HCT116 (cell line): Measurements from ENCODE around the gene CACNA2D3. TPM values are rescaled to one million over a fixed set of nuclear protein-coding genes. Genes with fewer than 3 reads are reported as not detected.

Source experiments
- ATAC-seq: fragments of 200-7000 bp; cut with Tn5 transposase; 2 replicates; pipeline ENCODE4 v1.9.1; 2020; ENCODE audit warnings: mild to moderate bottlenecking, moderate library complexity
- BruUV-seq: library from RNA; stranded (reverse); fragments of 400-500 nt; replicated peaks from 2 replicates; lab custom pipeline; 2021; lab: Mats Ljungman, UMichigan
- CTCF ChIA-PET: fragments of 300-600 bp; sonication (Branson Sonifier 250); formaldehyde crosslinking; loops from one replicate; lab custom pipeline; 2021; ENCODE audit warnings: antibody characterized with exemption; lab: Charles Lee
- POLR2A ChIA-PET: fragments of 300-600, 350-600 bp; sonication (Branson Sonifier 250); formaldehyde crosslinking; loops from one replicate; lab custom pipeline; 2021; ENCODE audit warnings: antibody characterized with exemption; lab: Charles Lee
- RAD21 ChIA-PET, 2 experiments: fragments of 300-600 bp; sonication (Branson Sonifier 250); formaldehyde crosslinking; loops; one replicate each; lab custom pipeline; 2023; ENCODE audit warnings: low total read pairs in 2 of 2; ENCODE audit not compliant: uncharacterized antibody in 2 of 2, unreplicated experiment in 2 of 2, low non-redundant PET in 1 of 2; lab: Charles Lee
- DNase-seq: peaks from one replicate; pipeline ENCODE4 v3.0.0-alpha.2; 2010; ENCODE audit warnings: low read depth, low spot score
- H2AFZ ChIP-seq: fragments of 200-600 bp; shearing (Covaris generic), sonication (generic); 2 replicates; pipeline ENCODE4 v1.6.1; 2017; ENCODE audit warnings: low read depth, mixed run types, mixed read lengths, antibody characterized with exemption, low read length; ENCODE audit not compliant: poor library complexity, severe bottlenecking
- H3K27ac ChIP-seq: 2 replicates; pipeline ENCODE4 v1.5.1; 2012; ENCODE audit warnings: low read depth, low read length
- H3K27me3 ChIP-seq: fragments of 200-600 bp; sonication (generic); 2 replicates; pipeline ENCODE4 v1.6.1; 2016; ENCODE audit warnings: mixed run types, low read length, mixed read lengths; ENCODE audit not compliant: insufficient read depth
- H3K36me3 ChIP-seq, 2 experiments: fragments of 200-500 bp in 1 of 2; fragments of 200-600 bp in 1 of 2; sonication (Bioruptor generic) in 1 of 2; sonication (generic) in 1 of 2; 2 replicates each; pipeline versions ENCODE4 v1.5.1 to v1.6.1; 2014 to 2016; ENCODE audit warnings: low read length in 2 of 2, inconsistent platforms in 1 of 2, mixed read lengths in 1 of 2, mixed run types in 1 of 2; ENCODE audit not compliant: insufficient read depth in 2 of 2, control insufficient read depth in 1 of 2
- H3K4me1 ChIP-seq, 2 experiments: fragments of 200-600 bp in 1 of 2; sonication (generic) in 1 of 2; 2 replicates each; pipeline versions ENCODE4 v1.5.1 to v1.6.1; 2012 to 2017; ENCODE audit warnings: low read length in 2 of 2, inconsistent platforms in 1 of 2, mild to moderate bottlenecking in 1 of 2, mixed read lengths in 1 of 2, mixed run types in 1 of 2, moderate library complexity in 1 of 2; ENCODE audit not compliant: insufficient read depth in 2 of 2, control insufficient read depth in 1 of 2
- H3K4me2 ChIP-seq: fragments of 200-600 bp; sonication (generic); 2 replicates; pipeline ENCODE4 v1.6.1; 2017; ENCODE audit warnings: mixed run types, low read length, mixed read lengths
- H3K4me3 ChIP-seq, 2 experiments: fragments of 200-600 bp in 1 of 2; sonication (generic) in 1 of 2; replicated peaks in 1 of 2; 2 replicates each; pipeline ENCODE4 v1.5.1; 2011 to 2016; ENCODE audit warnings: low read length in 2 of 2, control low read depth in 1 of 2, low read depth in 1 of 2, mild to moderate bottlenecking in 1 of 2, mixed read lengths in 1 of 2, mixed run types in 1 of 2
- H3K79me2 ChIP-seq: fragments of 200-600 bp; sonication (generic); 2 replicates; pipeline ENCODE4 v1.6.1; 2017; ENCODE audit warnings: mild to moderate bottlenecking, mixed run types, low read length, moderate library complexity, mixed read lengths; ENCODE audit not compliant: insufficient read depth
- H3K9ac ChIP-seq: fragments of 200-600 bp; sonication (generic); 2 replicates; pipeline ENCODE4 v1.6.1; 2016; ENCODE audit warnings: low read length, mixed read lengths
- H3K9me2 ChIP-seq: fragments of 200-600 bp; sonication (generic), shearing (Covaris generic); 2 replicates; pipeline ENCODE4 v1.6.1; 2017; ENCODE audit warnings: mixed run types, mild to moderate bottlenecking, moderate library complexity; ENCODE audit not compliant: insufficient read depth
- H3K9me3 ChIP-seq, 2 experiments: fragments of 200-500 bp in 1 of 2; fragments of 200-600 bp in 1 of 2; sonication (Bioruptor generic) in 1 of 2; sonication (generic) in 1 of 2; 2 replicates each; pipeline ENCODE4 v1.6.1; 2014 to 2017; ENCODE audit warnings: low read length in 2 of 2, mixed read lengths in 2 of 2, inconsistent platforms in 1 of 2, low read depth in 1 of 2, mild to moderate bottlenecking in 1 of 2, mixed run types in 1 of 2, moderate library complexity in 1 of 2; ENCODE audit not compliant: control insufficient read depth in 1 of 2, insufficient read depth in 1 of 2
- H4K20me1 ChIP-seq: fragments of 200-600 bp; sonication (generic), shearing (Covaris generic); 2 replicates; pipeline ENCODE4 v1.6.1; 2017; ENCODE audit warnings: mixed run types, mild to moderate bottlenecking, moderate library complexity; ENCODE audit not compliant: insufficient read depth
- CBX3 ChIP-seq: IDR thresholded peaks from 2 replicates; pipeline ENCODE4 v1.6.1; 2012; ENCODE audit warnings: low read depth
- EGR1 ChIP-seq: IDR thresholded peaks from 2 replicates; pipeline ENCODE4 v1.6.1; 2012; ENCODE audit warnings: low read depth
- ELF1 ChIP-seq: IDR thresholded peaks from 2 replicates; pipeline ENCODE4 v1.6.1; 2012; ENCODE audit warnings: low read depth, borderline replicate concordance
- FOSL1 ChIP-seq: IDR thresholded peaks from 2 replicates; pipeline ENCODE4 v1.6.1; 2012; ENCODE audit warnings: low read depth
- JUND ChIP-seq: IDR thresholded peaks from 2 replicates; pipeline ENCODE4 v1.6.1; 2012
- POLR2A ChIP-seq: IDR thresholded peaks from 2 replicates; pipeline ENCODE4 v1.7.0; 2011; ENCODE audit warnings: borderline replicate concordance; ENCODE audit not compliant: insufficient read depth, insufficient read length; ENCODE audit errors: extremely low read depth
- RAD21 ChIP-seq: IDR thresholded peaks from 2 replicates; pipeline ENCODE4 v1.6.1; 2012; ENCODE audit warnings: low read depth, mild to moderate bottlenecking
- SRF ChIP-seq: IDR thresholded peaks from 2 replicates; pipeline ENCODE4 v1.6.1; 2012; ENCODE audit warnings: low read depth
- TCF7L2 ChIP-seq: IDR thresholded peaks from 2 replicates; pipeline ENCODE4 v1.7.0; 2011; ENCODE audit warnings: borderline replicate concordance, inconsistent platforms; ENCODE audit not compliant: insufficient read depth, insufficient read length; ENCODE audit errors: extremely low read depth
- YY1 ChIP-seq: IDR thresholded peaks from 2 replicates; pipeline ENCODE4 v1.6.1; 2011; ENCODE audit warnings: low read length, low read depth, moderate library complexity, mild to moderate bottlenecking; ENCODE audit not compliant: insufficient replicate concordance; ENCODE audit errors: extremely low read depth
- ZNF274 ChIP-seq: fragments of 200-500 bp; sonication (Bioruptor generic); IDR thresholded peaks from 2 replicates; pipeline ENCODE4 v1.6.1; 2014; ENCODE audit warnings: mild to moderate bottlenecking, low read depth, low read length, inconsistent platforms
- intact Hi-C: fragments of 100-400 bp; cut with micrococcal nuclease; formaldehyde crosslinking; loops from 2 replicates; pipeline ENCODE4 v1.10.0; 2022
- total RNA-seq: library from RNA; stranded (reverse); gene quantifications from one replicate; pipeline ENCODE4 v1.2.1, GENCODE V29; 2021; ENCODE audit not compliant: unreplicated experiment
- TF ChIP-seq, protein P1 (sequence below), 3 experiments: fragments of 200-600 bp in 1 of 3; sonication (generic) in 1 of 3; IDR thresholded peaks in 2 of 3; conservative IDR thresholded peaks in 1 of 3; 2 replicates each; pipeline ENCODE4 v1.5.1; 2012 to 2017; ENCODE audit warnings: low read depth in 2 of 3, low read length in 2 of 3, antibody characterized with exemption in 1 of 3, borderline replicate concordance in 1 of 3, control low read depth in 1 of 3, mild to moderate bottlenecking in 1 of 3, mixed read lengths in 1 of 3, mixed run types in 1 of 3, moderate library complexity in 1 of 3; ENCODE audit not compliant: insufficient read depth in 1 of 3
- TF ChIP-seq, protein P2 (sequence below): IDR thresholded peaks from 2 replicates; pipeline ENCODE4 v1.6.1; 2011; ENCODE audit warnings: mild to moderate bottlenecking, low read length, moderate library complexity; ENCODE audit not compliant: insufficient replicate concordance; ENCODE audit errors: extremely low read depth
- TF ChIP-seq, protein P3 (sequence below): IDR thresholded peaks from 2 replicates; pipeline ENCODE4 v1.6.1; 2012

Gene CACNA2D3
- total RNA-seq, 1 experiment from 2014 or later = 0.20 TPM

DNA sequence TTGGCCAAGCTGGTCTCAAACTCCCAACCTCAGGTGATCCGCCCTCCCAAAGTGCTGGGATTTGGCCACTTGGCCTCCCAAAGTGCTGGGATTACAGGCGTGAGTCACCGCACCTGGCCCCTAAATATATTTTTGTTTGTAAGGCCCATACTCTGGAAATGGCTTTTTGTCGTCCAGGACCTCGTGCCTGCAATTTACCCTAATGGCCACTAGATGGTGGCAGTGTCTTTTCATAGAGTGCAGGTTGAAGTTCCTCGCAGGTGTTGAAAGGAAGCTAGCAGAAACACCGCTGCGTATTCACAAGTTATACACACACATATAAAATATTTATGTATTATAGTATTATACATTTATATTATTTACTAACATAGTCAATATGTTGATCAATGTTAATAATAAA lies 708.3 kb downstream of the CACNA2D3 start:
- no peaks in the 10 kb centered on the region for H3K4me1 ChIP-seq
- H3K27ac ChIP-seq = no peak overlapping the region
- H2AFZ ChIP-seq = no peak overlapping the region
- ChIA-PET POLR2A (no interaction called here), RAD21 (no interaction called here), CTCF (interaction anchor here (0.6 kb wide), 3 partner anchors 1420 to 1473 kb away, joined by 3 to 4 read pairs (median 3); no protein-coding TSS in a partner anchor)
- no peaks in the 10 kb centered on the region for H3K9me3 ChIP-seq
- DNase-seq (peak; percentile 16), ATAC-seq (no peak)
- no peaks in the 10 kb centered on the region for H3K9me2 ChIP-seq
- no peak overlapping the region for H3K9ac ChIP-seq
- TF ChIP-seq RAD21 = peak; percentile 60
- TF ChIP-seq SRF = no peak
- TF ChIP-seq, protein P1, sequence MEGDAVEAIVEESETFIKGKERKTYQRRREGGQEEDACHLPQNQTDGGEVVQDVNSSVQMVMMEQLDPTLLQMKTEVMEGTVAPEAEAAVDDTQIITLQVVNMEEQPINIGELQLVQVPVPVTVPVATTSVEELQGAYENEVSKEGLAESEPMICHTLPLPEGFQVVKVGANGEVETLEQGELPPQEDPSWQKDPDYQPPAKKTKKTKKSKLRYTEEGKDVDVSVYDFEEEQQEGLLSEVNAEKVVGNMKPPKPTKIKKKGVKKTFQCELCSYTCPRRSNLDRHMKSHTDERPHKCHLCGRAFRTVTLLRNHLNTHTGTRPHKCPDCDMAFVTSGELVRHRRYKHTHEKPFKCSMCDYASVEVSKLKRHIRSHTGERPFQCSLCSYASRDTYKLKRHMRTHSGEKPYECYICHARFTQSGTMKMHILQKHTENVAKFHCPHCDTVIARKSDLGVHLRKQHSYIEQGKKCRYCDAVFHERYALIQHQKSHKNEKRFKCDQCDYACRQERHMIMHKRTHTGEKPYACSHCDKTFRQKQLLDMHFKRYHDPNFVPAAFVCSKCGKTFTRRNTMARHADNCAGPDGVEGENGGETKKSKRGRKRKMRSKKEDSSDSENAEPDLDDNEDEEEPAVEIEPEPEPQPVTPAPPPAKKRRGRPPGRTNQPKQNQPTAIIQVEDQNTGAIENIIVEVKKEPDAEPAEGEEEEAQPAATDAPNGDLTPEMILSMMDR (IDR thresholded peaks at IDR 0.05 in 2 of 3, conservative IDR thresholded peaks at IDR 0.05 in 1 of 3; ENCODE audit: borderline replicate concordance in 1 of 3, insufficient read depth in 1 of 3, low read depth in 2 of 3, low read length in 2 of 3) = peak; percentile 27 to 71 (median 68); a peak in 5 of 6 replicates
- H3K79me2 ChIP-seq = no peaks in the 10 kb centered on the region
- intact Hi-C loops = loop anchor here (5.0 kb wide), 2 partner anchors 1422 to 1472 kb away; no protein-coding TSS in a partner anchor
- no peaks in the 10 kb centered on the region for H3K36me3 ChIP-seq
- no peak overlapping the region for H3K4me3 ChIP-seq
- H4K20me1 ChIP-seq = no peaks in the 10 kb centered on the region
- H3K27me3 ChIP-seq = no peaks in the 10 kb centered on the region
- no TSS peak for BruUV-seq
- no peak overlapping the region for H3K4me2 ChIP-seq

DNA sequence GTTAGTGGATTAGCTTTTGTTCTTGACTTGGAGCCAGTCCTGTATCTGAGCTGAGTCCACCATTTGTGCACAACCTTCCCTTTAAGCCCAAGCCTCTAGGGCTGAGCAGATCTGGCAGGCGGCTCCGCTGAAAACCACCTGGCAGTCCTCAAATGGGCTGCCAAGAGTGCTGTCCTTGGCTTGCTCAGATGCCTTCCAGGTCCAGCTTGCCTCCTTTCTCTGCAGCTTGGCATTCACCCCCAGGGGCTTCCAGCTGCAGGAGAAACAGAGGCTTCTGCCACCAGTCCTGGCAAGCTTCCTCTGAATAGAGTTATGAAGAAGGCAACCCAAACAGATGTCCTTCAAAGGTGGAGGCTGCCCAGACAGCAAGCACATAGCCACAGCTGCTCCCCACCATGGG lies 708.8 kb downstream of the CACNA2D3 start:
- Histone ChIP-seq H2AFZ (no peak overlapping the region), H3K36me3 (no peaks in the 10 kb centered on the region), H3K79me2 (no peaks in the 10 kb centered on the region), H3K4me3 (no peak overlapping the region), H3K9me3 (no peaks in the 10 kb centered on the region), H3K4me1 (no peaks in the 10 kb centered on the region), H3K27me3 (no peaks in the 10 kb centered on the region), H3K9me2 (no peaks in the 10 kb centered on the region), H3K27ac (no peak overlapping the region), H3K4me2 (no peak overlapping the region), H4K20me1 (no peaks in the 10 kb centered on the region), H3K9ac (no peak overlapping the region)
- intact Hi-C loops = loop anchor here (5.0 kb wide), 2 partner anchors 1421 to 1471 kb away; no protein-coding TSS in a partner anchor
- TF ChIP-seq FOSL1 = no peak
- TF ChIP-seq ELF1 = no peak
- TF ChIP-seq, protein P2, sequence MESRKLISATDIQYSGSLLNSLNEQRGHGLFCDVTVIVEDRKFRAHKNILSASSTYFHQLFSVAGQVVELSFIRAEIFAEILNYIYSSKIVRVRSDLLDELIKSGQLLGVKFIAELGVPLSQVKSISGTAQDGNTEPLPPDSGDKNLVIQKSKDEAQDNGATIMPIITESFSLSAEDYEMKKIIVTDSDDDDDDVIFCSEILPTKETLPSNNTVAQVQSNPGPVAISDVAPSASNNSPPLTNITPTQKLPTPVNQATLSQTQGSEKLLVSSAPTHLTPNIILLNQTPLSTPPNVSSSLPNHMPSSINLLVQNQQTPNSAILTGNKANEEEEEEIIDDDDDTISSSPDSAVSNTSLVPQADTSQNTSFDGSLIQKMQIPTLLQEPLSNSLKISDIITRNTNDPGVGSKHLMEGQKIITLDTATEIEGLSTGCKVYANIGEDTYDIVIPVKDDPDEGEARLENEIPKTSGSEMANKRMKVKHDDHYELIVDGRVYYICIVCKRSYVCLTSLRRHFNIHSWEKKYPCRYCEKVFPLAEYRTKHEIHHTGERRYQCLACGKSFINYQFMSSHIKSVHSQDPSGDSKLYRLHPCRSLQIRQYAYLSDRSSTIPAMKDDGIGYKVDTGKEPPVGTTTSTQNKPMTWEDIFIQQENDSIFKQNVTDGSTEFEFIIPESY = no peak
- no peak for TF ChIP-seq YY1
- TF ChIP-seq TCF7L2 = no peak
- no peak for TF ChIP-seq JUND
- TF ChIP-seq ZNF274 = no peak
- TF ChIP-seq, protein P3, sequence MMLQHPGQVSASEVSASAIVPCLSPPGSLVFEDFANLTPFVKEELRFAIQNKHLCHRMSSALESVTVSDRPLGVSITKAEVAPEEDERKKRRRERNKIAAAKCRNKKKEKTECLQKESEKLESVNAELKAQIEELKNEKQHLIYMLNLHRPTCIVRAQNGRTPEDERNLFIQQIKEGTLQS = no peak
- TF ChIP-seq POLR2A = no peak
- TF ChIP-seq CBX3 = no peak
- no peak for TF ChIP-seq EGR1
- no peak for TF ChIP-seq SRF
- ChIA-PET POLR2A (no interaction called here), CTCF (interaction anchor here (0.6 kb wide), 3 partner anchors 1420 to 1472 kb away, joined by 3 to 4 read pairs (median 3); no protein-coding TSS in a partner anchor), RAD21 (no interaction called here)
- DNase-seq (no peak), ATAC-seq (no peak)
- no TSS peak for BruUV-seq
